Ovary (tissue), 9 donors: Measurements from ENCODE around the gene ARHGEF17. TPM values are rescaled to one million over a fixed set of nuclear protein-coding genes. Genes with fewer than 3 reads are reported as not detected.
A peak's percentile ranks its signal among the peaks of the same experiment; 100 is the strongest.

Experiments
- DNase-seq, 5 donors: peaks; one replicate each; pipeline ENCODE4 v3.0.0-alpha.2; 2019 to 2020
- H3K27ac ChIP-seq, 2 donors: fragments of 200-600 bp; one replicate each; pipeline versions ENCODE4 v1.5.1 to v1.8.0; 2019 to 2022
- H3K27me3 ChIP-seq: fragments of 200-600 bp; one replicate; pipeline ENCODE4 v1.8.0; 2022
- H3K36me3 ChIP-seq: fragments of 200-600 bp; sonication (generic); one replicate; pipeline ENCODE4 v1.5.1; 2019
- H3K4me1 ChIP-seq: one replicate; pipeline ENCODE4 v1.8.1; 2013; ENCODE audit warnings: mild to moderate bottlenecking, moderate library complexity; ENCODE audit not compliant: insufficient read depth
- H3K4me3 ChIP-seq: fragments of 200-600 bp; sonication (generic); one replicate; pipeline ENCODE4 v1.5.1; 2017
- H3K9me3 ChIP-seq, 2 donors: fragments of 200-600 bp in 1 of 2; sonication (generic) in 1 of 2; one replicate each; pipeline versions ENCODE4 v1.5.1 to v1.8.1; 2013 to 2019; ENCODE audit warnings: mild to moderate bottlenecking in 1 of 2, moderate library complexity in 1 of 2
- EP300 ChIP-seq: sonication (generic); formaldehyde crosslinking; IDR thresholded peaks from one replicate; pipeline ENCODE4 v1.6.1; 2017; ENCODE audit warnings: antibody characterized with exemption
- POLR2A ChIP-seq: fragments of 450-650 bp; IDR thresholded peaks from one replicate; pipeline ENCODE4 v1.6.1; 2017; ENCODE audit warnings: antibody characterized with exemption, mild to moderate bottlenecking, moderate library complexity
- WGBS, 3 donors: extraction: QIAGEN DNeasy Blood & Tissue Kit in 1 of 3; methylation state at CpG; one replicate each; pipeline versions ENCODE4 v1.1.5 to v1.1.7; 2013 to 2017; 5-methylcytosine and 5-hydroxymethylcytosine counted together
- intact Hi-C, 4 donors: fragments of 100-400 bp; cut with DNase I; formaldehyde crosslinking; loops; one replicate each; pipeline versions ENCODE4 v1.11.0 to v1.15.1; 2022 to 2023
- polyA plus RNA-seq, 2 donors: library from polyadenylated mRNA; stranded (reverse); fragments of 200-250 nt in 1 of 2; fragments of 350-450 nt in 1 of 2; fragmentation: Illumina TruSeq in 1 of 2; extraction: RNeasy Lipid Tissue Mini Kit (QIAGEN cat#74804) in 1 of 2; gene quantifications; one replicate each; pipeline ENCODE4 v1.2.3, GENCODE V29; 2013 to 2014
- total RNA-seq, 7 donors: library from RNA; depleted of rRNA in 2 of 7; stranded (reverse); fragments of >200 nt in 2 of 7; fragmentation: NEBNext Ultra II Directional in 3 of 7; extraction: Animal tissue kit (Norgen Biotek cat#: 25700) in 3 of 7; gene quantifications; one replicate each; pipeline versions ENCODE4 v1.1.0 to v1.2.4, GENCODE V29; 2016 to 2023
- TF ChIP-seq, protein P1 (sequence below), 3 donors: fragments of 450-650 bp in 2 of 3; fragments of 200-600 bp in 1 of 3; IDR thresholded peaks; one replicate each; pipeline versions ENCODE4 v1.5.1 to v1.8.0; 2016 to 2022; ENCODE audit warnings: antibody characterized with exemption in 3 of 3, mild to moderate bottlenecking in 1 of 3
- donor health status: DM: no; HTN: no; CAD: no; lungs with moderate emphysema.
- donor health status: DM: no; HTN: no; CAD: no.
- donor health status: Bipolar disorder and iron deficiency.
- donor health status: DM: yes; HTN: yes; CAD: no.
- donor health status: DM: no; HTN: no; CAD: no.
- donor health status: DM: yes; HTN: yes; CAD: no.

The ARHGEF17 gene
- total and polyA plus RNA-seq, 9 donors: 21.0 to 83.8 (median 46.0) TPM

DNA sequence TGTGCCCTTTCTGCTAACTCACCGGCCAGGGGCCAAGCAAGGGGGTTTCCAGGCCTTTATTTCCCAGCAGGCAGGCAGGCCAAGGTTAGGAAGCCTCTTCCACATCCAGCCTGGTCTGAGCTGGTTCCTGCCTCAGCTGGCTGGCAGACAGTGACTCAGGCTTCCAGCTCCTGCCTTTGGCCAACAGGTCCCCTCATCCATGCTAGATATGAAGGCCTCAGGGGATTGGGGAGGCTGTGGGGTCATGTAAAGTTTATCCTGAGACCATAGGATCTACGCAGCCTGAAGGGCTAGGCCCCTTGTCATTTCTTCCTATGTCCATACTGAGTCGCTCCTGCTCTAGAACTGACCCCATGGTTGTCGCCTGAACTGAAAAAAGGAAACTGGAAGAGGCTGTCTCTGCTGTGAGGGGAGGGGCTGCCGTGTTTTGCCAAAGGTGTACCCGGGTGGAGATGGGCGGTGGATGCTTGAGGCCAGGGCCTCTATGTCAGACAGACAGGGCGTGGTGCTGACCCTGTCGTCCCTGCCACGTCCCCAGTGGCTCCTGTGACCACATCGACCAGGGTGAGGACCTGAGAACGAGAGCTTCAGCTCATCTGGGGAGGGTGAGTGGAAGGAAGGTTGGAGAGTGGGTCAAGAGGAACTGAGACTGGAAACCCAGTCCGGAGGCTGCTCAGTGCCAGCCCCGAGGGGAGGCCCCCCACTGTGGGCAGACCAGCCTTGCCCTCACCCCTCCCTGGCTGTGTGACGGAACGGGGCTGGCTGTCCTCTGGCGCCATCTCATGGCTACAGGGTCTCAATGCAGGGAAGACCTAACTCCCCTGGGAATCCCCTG lies 19.0 kb upstream of the ARHGEF17 start:
- intact Hi-C loops: loop anchor here in 1 of 4 donors (10.0 kb wide), 1 partner anchor 104 kb away; no protein-coding TSS in a partner anchor
- Histone ChIP-seq H3K27ac (no peak overlapping the region), H3K27me3 (no peaks in the 10 kb centered on the region), H3K4me3 (no peak overlapping the region), H3K9me3 (no peaks in the 10 kb centered on the region), H3K36me3 (no peaks in the 10 kb centered on the region), H3K4me1 (no peaks in the 10 kb centered on the region)
- TF ChIP-seq EP300: no peak
- TF ChIP-seq, protein P1, sequence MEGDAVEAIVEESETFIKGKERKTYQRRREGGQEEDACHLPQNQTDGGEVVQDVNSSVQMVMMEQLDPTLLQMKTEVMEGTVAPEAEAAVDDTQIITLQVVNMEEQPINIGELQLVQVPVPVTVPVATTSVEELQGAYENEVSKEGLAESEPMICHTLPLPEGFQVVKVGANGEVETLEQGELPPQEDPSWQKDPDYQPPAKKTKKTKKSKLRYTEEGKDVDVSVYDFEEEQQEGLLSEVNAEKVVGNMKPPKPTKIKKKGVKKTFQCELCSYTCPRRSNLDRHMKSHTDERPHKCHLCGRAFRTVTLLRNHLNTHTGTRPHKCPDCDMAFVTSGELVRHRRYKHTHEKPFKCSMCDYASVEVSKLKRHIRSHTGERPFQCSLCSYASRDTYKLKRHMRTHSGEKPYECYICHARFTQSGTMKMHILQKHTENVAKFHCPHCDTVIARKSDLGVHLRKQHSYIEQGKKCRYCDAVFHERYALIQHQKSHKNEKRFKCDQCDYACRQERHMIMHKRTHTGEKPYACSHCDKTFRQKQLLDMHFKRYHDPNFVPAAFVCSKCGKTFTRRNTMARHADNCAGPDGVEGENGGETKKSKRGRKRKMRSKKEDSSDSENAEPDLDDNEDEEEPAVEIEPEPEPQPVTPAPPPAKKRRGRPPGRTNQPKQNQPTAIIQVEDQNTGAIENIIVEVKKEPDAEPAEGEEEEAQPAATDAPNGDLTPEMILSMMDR (IDR thresholded peaks at IDR 0.05): peak; percentile 86 to 91 (median 89)
- TF ChIP-seq POLR2A: no peak
- peak; percentile 65 to 77 (median 74) for DNase-seq
- 21 to 22% (median 21%) methylated on average over 17 of the region's 17 CpGs for WGBS, 3 donors

DNA sequence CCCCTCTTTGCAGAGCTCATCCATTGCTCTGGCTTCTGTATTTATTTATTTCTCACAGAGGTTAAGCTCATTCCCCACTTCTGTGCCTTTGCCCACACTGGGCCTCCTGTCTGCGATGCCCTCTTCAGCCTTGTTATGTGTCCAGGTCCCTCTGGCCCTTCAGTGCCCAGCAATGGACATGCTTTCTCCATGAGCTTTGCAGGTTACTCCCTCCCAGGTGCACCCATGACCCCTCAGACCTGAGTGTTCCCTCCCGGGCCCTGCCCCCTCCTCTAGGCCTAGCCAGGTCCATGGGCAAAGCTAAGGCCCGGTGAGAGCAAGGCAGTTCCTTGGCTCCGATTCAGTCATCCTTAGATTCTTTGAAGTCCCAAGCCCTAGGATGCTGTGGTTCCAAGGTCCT lies 17.5 kb upstream of the ARHGEF17 start:
- TF ChIP-seq EP300 (no peak), POLR2A (no peak)
- TF ChIP-seq, protein P1 (IDR thresholded peaks at IDR 0.05): no peak
- Histone ChIP-seq H3K36me3 (no peaks in the 10 kb centered on the region), H3K4me3 (no peak overlapping the region), H3K27me3 (no peaks in the 10 kb centered on the region), H3K9me3 (no peaks in the 10 kb centered on the region), H3K27ac (no peak overlapping the region), H3K4me1 (no peaks in the 10 kb centered on the region)
- no peak for DNase-seq
- WGBS, 3 donors: 86 to 89% (median 87%) methylated on average over 4 of the region's 4 CpGs
- intact Hi-C loops: loop anchor here in 1 of 4 donors (10.0 kb wide), 1 partner anchor 104 kb away; no protein-coding TSS in a partner anchor

DNA sequence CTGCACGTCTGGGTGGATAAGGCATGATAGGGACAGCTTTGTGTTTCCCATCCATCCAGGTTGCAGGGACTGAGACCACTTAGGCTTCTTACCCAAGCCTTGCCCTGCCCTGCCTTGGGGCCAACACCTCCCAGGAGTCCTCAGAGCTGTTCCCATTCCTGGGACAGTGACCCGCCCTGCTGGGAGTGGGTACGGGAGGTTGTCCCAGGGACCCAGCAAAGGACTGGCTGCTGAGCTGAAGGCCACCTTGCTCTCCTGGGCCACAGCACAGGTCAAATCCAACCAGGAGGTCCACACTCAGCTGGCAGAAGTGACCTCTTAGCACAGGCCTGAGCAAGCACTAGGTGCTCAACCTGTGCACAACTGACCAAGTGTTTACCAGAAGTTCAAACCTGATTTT lies 16.9 kb upstream of the ARHGEF17 start:
- no peaks in the 10 kb centered on the region for H3K36me3 ChIP-seq
- TF ChIP-seq, protein P1 (IDR thresholded peaks at IDR 0.05): no peak
- no peak for TF ChIP-seq EP300
- no peak for TF ChIP-seq POLR2A
- no peak overlapping the region for H3K27ac ChIP-seq
- intact Hi-C loops: loop anchor here in 1 of 4 donors (10.0 kb wide), 1 partner anchor 104 kb away; no protein-coding TSS in a partner anchor
- DNase-seq: no peak
- no peak overlapping the region for H3K4me3 ChIP-seq
- H3K4me1 ChIP-seq: no peaks in the 10 kb centered on the region
- H3K9me3 ChIP-seq: no peaks in the 10 kb centered on the region
- WGBS, 3 donors: 70 to 90% (median 86%) methylated on average over 3 of the region's 3 CpGs
- no peaks in the 10 kb centered on the region for H3K27me3 ChIP-seq

DNA sequence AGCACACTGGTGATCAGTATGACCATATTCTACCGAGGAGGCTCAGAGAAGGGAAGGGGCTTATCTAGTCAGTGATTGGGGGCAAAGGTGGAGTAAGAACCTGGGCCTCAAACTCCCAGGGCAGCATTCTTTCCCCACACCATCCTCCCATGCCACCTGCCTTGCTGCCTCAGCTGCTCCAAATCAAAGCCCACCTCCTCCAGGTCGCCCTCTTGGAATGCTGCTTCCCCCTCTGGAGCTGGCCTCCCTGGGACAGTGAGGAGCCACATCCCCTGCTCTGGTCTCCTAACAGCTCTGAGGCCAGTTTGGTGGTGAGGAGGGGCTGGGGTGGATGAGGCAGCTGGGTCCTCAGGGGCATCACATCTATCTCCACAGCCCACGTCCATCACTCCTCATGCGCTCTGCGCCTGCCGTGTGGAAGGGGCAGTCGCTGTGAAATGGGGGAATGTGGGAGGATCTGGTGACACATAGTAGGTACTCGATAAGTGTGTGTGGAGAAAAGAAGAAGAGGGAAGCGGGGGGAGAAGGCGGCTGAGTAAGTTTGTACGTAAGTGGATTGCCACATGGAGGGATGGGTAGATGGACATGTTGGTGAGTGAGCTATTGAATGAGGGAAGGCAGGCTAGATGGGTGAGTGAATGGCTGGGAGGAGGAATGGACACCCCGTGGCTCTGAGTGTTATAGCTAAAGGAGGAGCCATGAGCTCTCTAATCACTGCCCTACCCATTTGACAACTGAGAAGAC lies 16.1 kb upstream of the ARHGEF17 start:
- Histone ChIP-seq H3K36me3 (no peaks in the 10 kb centered on the region), H3K9me3 (no peaks in the 10 kb centered on the region), H3K4me1 (no peaks in the 10 kb centered on the region), H3K4me3 (no peak overlapping the region), H3K27me3 (no peaks in the 10 kb centered on the region), H3K27ac (no peak overlapping the region)
- intact Hi-C loops: loop anchor here in 1 of 4 donors (10.0 kb wide), 1 partner anchor 103 kb away; no protein-coding TSS in a partner anchor
- WGBS, 3 donors: 79 to 81% (median 80%) methylated on average over 12 of the region's 12 CpGs
- TF ChIP-seq, protein P1 (IDR thresholded peaks at IDR 0.05): no peak
- TF ChIP-seq POLR2A (no peak), EP300 (no peak)
- DNase-seq: no peak
